ENCODE data around the gene ERC1. TPM values are rescaled to one million over a fixed set of nuclear protein-coding genes. Genes with fewer than 3 reads are reported as not detected.

The ERC1 gene
- total RNA-seq, 1 experiment from 2014 or later: 40.4 TPM

DNA sequence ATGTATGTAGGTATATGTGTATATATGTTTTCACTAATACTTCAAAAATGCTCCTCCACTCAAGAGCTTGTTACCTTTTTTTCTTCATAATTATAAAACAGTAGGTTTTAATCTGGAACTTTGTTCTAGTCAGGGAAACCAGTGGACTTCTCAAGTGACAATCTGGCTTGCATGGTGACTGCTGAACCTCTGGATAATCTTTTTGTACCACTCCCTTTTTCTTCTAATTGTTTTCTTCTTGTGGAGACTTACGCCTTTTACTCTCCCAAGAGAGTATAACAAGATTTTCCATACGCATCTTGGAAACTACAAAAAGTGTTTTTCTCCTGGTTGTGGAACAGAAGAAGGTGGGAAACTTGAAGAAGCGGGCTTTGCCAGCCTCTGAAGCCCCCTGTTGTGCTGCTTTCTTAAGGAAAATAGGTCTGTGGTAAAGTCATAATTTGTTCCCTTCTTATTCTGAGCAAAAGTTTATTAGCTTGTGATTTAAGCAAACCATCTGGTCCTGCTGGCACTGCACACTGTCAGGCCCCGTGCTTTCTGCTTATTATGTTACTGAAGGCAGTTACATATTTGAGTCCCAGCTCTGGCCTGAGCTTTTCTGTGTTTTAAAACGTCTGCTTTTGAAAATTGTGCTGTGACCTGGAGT lies 291.8 kb downstream of the ERC1 start:
- DNase-seq (ENCODE audit: low read depth, low spot score) (no peak), ATAC-seq (no peak)
- in situ Hi-C loops (cut with HindIII; ENCODE audit: low pct_unique_long_range_greater_than_20kb, low sequenced_read_pairs): no loop called here
- TF ChIP-seq TCF7L2 (IDR thresholded peaks at IDR 0.05; ENCODE audit: low read depth, low read length) (no peak), POLR2AphosphoS5 (IDR thresholded peaks at IDR 0.05; ENCODE audit: low read depth, low read length) (no peak), SIN3A (IDR thresholded peaks at IDR 0.05; ENCODE audit: borderline replicate concordance, insufficient read depth, low read depth, low read length) (no peak)
- TF ChIP-seq, protein P1, sequence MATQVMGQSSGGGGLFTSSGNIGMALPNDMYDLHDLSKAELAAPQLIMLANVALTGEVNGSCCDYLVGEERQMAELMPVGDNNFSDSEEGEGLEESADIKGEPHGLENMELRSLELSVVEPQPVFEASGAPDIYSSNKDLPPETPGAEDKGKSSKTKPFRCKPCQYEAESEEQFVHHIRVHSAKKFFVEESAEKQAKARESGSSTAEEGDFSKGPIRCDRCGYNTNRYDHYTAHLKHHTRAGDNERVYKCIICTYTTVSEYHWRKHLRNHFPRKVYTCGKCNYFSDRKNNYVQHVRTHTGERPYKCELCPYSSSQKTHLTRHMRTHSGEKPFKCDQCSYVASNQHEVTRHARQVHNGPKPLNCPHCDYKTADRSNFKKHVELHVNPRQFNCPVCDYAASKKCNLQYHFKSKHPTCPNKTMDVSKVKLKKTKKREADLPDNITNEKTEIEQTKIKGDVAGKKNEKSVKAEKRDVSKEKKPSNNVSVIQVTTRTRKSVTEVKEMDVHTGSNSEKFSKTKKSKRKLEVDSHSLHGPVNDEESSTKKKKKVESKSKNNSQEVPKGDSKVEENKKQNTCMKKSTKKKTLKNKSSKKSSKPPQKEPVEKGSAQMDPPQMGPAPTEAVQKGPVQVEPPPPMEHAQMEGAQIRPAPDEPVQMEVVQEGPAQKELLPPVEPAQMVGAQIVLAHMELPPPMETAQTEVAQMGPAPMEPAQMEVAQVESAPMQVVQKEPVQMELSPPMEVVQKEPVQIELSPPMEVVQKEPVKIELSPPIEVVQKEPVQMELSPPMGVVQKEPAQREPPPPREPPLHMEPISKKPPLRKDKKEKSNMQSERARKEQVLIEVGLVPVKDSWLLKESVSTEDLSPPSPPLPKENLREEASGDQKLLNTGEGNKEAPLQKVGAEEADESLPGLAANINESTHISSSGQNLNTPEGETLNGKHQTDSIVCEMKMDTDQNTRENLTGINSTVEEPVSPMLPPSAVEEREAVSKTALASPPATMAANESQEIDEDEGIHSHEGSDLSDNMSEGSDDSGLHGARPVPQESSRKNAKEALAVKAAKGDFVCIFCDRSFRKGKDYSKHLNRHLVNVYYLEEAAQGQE (IDR thresholded peaks at IDR 0.05; ENCODE audit: insufficient read depth in 1 of 2, low read depth in 2 of 2, low read length in 1 of 2): no peak
- TF ChIP-seq, protein P2, sequence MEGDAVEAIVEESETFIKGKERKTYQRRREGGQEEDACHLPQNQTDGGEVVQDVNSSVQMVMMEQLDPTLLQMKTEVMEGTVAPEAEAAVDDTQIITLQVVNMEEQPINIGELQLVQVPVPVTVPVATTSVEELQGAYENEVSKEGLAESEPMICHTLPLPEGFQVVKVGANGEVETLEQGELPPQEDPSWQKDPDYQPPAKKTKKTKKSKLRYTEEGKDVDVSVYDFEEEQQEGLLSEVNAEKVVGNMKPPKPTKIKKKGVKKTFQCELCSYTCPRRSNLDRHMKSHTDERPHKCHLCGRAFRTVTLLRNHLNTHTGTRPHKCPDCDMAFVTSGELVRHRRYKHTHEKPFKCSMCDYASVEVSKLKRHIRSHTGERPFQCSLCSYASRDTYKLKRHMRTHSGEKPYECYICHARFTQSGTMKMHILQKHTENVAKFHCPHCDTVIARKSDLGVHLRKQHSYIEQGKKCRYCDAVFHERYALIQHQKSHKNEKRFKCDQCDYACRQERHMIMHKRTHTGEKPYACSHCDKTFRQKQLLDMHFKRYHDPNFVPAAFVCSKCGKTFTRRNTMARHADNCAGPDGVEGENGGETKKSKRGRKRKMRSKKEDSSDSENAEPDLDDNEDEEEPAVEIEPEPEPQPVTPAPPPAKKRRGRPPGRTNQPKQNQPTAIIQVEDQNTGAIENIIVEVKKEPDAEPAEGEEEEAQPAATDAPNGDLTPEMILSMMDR (IDR thresholded peaks at IDR 0.05): no peak
- Histone ChIP-seq H3K27ac (ENCODE audit: low read length) (no peak overlapping the region), H3K36me3 (ENCODE audit: control insufficient read depth, insufficient read depth, low read length) (no peaks in the 10 kb centered on the region), H3K27me3 (ENCODE audit: control insufficient read depth, insufficient read depth, low read length) (no peaks in the 10 kb centered on the region), H3K9me3 (ENCODE audit: control insufficient read depth, insufficient read depth, low read depth, low read length) (no peaks in the 10 kb centered on the region), H3K4me3 (ENCODE audit: low read depth in 2 of 2, low read length in 2 of 2) (no peak overlapping the region), H3K4me1 (ENCODE audit: control insufficient read depth, insufficient read depth, low read length) (no peaks in the 10 kb centered on the region)
- POLR2A ChIA-PET: no interaction called here
- no TSS peak for BruUV-seq (replicated peaks)
- CTCF ChIA-PET: no interaction called here
- intact Hi-C loops (cut with micrococcal nuclease; ENCODE audit: unreplicated experiment): no loop called here

DNA sequence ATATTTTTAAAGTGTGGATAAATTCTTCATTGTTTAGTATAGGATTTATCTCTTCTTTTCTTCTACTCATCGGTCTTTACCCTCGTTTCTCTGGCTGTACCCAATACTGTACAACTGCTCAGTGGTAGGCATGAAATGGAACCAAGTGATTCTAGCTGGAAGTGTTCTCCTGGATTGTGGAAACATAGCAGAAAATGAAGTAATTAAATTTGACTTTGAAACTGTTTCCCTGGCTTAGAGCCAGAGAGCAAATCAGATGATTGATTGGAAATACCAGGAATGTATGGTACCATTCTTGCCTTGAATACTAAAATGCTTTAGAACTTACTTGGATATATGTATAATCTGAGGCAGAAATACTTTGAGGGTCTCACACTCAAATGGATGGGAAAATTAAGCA lies 292.3 kb downstream of the ERC1 start:
- Histone ChIP-seq H3K27me3 (ENCODE audit: control insufficient read depth, insufficient read depth, low read length) (no peaks in the 10 kb centered on the region), H3K4me1 (ENCODE audit: control insufficient read depth, insufficient read depth, low read length) (no peaks in the 10 kb centered on the region), H3K36me3 (ENCODE audit: control insufficient read depth, insufficient read depth, low read length) (no peaks in the 10 kb centered on the region), H3K27ac (ENCODE audit: low read length) (no peak overlapping the region), H3K9me3 (ENCODE audit: control insufficient read depth, insufficient read depth, low read depth, low read length) (no peaks in the 10 kb centered on the region), H3K4me3 (ENCODE audit: low read depth in 2 of 2, low read length in 2 of 2) (no peak overlapping the region)
- TF ChIP-seq SIN3A (IDR thresholded peaks at IDR 0.05; ENCODE audit: borderline replicate concordance, insufficient read depth, low read depth, low read length) (no peak), TCF7L2 (IDR thresholded peaks at IDR 0.05; ENCODE audit: low read depth, low read length) (no peak), POLR2AphosphoS5 (IDR thresholded peaks at IDR 0.05; ENCODE audit: low read depth, low read length) (no peak)
- TF ChIP-seq, protein P2 (IDR thresholded peaks at IDR 0.05): no peak
- TF ChIP-seq, protein P1 (IDR thresholded peaks at IDR 0.05; ENCODE audit: insufficient read depth in 1 of 2, low read depth in 2 of 2, low read length in 1 of 2): no peak
- POLR2A ChIA-PET: interaction anchor here (0.6 kb wide), 1 partner anchor 473 kb away, joined by 5 read pairs; no protein-coding TSS in a partner anchor
- CTCF ChIA-PET: no interaction called here
- intact Hi-C loops (cut with micrococcal nuclease; ENCODE audit: unreplicated experiment) (no loop called here), in situ Hi-C loops (cut with HindIII; ENCODE audit: low pct_unique_long_range_greater_than_20kb, low sequenced_read_pairs) (no loop called here)
- no peak for DNase-seq (ENCODE audit: low read depth, low spot score)
- BruUV-seq (replicated peaks): no TSS peak
- no peak for ATAC-seq
